Measurements from ENCODE around the gene NSG2.

Gene NSG2

DNA sequence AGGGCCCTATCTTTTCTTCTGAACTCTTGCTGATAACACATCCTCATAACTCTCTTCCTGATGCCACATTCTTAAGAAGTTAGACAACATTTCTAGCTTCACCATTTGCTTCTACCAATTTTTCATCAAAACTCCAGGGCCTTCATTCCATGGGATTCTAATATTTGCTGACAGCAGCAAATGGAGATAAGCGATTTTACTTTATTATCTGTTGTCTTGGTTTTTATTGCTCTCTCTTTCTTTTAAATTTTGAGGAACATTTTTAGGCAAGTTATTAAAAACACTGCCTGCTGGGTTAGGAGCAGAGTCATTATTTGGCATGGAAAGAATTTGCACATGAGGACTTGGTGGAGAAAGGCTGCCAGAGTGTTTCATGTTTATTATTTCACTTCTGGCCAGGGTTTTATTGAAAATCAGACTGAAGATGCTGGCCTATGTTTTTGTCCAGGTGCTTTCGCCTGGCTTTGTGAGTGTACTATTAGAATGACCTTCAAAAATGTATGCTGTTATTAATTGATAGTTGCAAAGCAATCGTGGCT lies 27.7 kb downstream of the NSG2 start:
- in situ Hi-C loops (cut with HindIII; ENCODE audit: low pct_ligation_motif_present, low sequenced_read_pairs): no loop called here

DNA sequence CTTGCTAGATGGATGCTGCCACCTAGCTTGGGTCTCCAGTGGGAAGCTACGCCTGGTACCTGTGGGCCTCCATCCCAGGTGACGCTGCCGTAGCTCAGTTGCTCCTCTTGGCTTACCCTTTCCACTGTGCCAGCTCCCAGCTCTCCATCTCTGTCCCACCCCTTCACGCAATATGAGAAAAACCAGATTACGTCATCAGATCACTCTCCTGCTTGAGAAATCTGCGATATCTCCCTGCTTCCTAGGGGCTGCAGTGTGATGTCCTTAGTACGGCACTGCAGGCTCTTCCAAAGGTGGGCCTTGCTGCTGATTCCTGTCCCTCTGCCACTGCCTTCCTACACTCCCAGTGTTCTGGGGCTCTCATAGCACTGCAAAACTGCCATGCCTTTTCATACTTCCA lies 28.9 kb downstream of the NSG2 start:
- Histone ChIP-seq H3K27ac (no peak overlapping the region), H3K4me3 (ENCODE audit: low read depth, low read length) (no peak overlapping the region), H3K36me3 (replicated peaks) (no peaks in the 10 kb centered on the region), H3K27me3 (replicated peaks) (no peaks in the 10 kb centered on the region)
- TF ChIP-seq, protein P1, sequence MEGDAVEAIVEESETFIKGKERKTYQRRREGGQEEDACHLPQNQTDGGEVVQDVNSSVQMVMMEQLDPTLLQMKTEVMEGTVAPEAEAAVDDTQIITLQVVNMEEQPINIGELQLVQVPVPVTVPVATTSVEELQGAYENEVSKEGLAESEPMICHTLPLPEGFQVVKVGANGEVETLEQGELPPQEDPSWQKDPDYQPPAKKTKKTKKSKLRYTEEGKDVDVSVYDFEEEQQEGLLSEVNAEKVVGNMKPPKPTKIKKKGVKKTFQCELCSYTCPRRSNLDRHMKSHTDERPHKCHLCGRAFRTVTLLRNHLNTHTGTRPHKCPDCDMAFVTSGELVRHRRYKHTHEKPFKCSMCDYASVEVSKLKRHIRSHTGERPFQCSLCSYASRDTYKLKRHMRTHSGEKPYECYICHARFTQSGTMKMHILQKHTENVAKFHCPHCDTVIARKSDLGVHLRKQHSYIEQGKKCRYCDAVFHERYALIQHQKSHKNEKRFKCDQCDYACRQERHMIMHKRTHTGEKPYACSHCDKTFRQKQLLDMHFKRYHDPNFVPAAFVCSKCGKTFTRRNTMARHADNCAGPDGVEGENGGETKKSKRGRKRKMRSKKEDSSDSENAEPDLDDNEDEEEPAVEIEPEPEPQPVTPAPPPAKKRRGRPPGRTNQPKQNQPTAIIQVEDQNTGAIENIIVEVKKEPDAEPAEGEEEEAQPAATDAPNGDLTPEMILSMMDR (IDR thresholded peaks at IDR 0.05; ENCODE audit: low read depth, low read length, missing control alignments): no peak
- in situ Hi-C loops (cut with HindIII; ENCODE audit: low pct_ligation_motif_present, low sequenced_read_pairs): no loop called here
- no peak for DNase-seq

More for the DNA sequence above, 27.7 kb downstream of the NSG2 start:
- no peak for DNase-seq
- TF ChIP-seq, protein P1 (IDR thresholded peaks at IDR 0.05; ENCODE audit: low read depth, low read length, missing control alignments): no peak
- no peak overlapping the region for H3K4me3 ChIP-seq (ENCODE audit: low read depth, low read length)
- H3K36me3 ChIP-seq (replicated peaks): no peaks in the 10 kb centered on the region
- H3K27me3 ChIP-seq (replicated peaks): no peaks in the 10 kb centered on the region
- H3K27ac ChIP-seq: no peak overlapping the region

DNA sequence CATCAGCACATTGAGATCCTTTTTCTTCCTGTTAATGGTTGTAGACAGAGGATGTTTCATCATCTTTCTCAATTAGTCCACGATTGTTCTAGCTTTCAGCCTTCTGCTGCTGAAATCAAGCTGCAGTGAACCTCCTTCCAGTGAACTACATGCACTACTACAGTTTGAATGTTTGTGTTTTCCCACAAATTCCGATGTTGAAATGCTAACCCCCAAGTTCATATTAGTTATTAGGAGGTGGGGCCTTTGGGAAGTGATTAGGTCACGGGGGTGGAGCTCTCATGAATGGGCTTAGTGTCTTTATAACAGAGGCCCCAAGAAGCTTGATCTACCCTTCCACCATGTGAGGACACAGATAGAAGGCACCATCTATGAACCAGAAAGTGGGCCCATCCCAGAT lies 32.9 kb downstream of the NSG2 start:
- in situ Hi-C loops (cut with HindIII; ENCODE audit: low pct_ligation_motif_present, low sequenced_read_pairs): no loop called here
- DNase-seq: no peak
- TF ChIP-seq, protein P1 (IDR thresholded peaks at IDR 0.05; ENCODE audit: low read depth, low read length, missing control alignments): no peak
- no peak overlapping the region for H3K27ac ChIP-seq
- no peak overlapping the region for H3K4me3 ChIP-seq (ENCODE audit: low read depth, low read length)
- no peaks in the 10 kb centered on the region for H3K36me3 ChIP-seq (replicated peaks)
- H3K27me3 ChIP-seq (replicated peaks): no peaks in the 10 kb centered on the region

DNA sequence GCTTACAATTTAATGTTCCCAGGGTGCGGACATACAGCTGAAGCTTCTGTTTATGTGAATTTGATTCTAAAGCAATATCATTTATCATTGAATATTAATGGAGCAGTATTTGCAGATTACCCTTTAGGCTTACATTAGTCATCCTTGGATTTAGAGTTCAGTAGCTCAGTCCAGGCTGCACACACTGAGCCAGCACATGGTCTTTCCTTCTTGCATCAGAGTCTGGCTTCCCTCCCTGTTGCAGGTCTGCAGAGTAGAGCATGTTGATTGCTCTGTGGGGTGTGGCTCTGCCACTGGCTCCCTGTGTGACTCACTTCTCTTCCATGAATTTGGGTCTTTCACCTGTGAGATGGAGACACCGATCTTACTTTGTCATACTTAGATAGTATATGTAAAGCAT lies 36.8 kb downstream of the NSG2 start:
- no peaks in the 10 kb centered on the region for H3K27me3 ChIP-seq (replicated peaks)
- no peaks in the 10 kb centered on the region for H3K36me3 ChIP-seq (replicated peaks)
- no peak overlapping the region for H3K27ac ChIP-seq
- TF ChIP-seq, protein P1 (IDR thresholded peaks at IDR 0.05; ENCODE audit: low read depth, low read length, missing control alignments): no peak
- no peak overlapping the region for H3K4me3 ChIP-seq (ENCODE audit: low read depth, low read length)
- no peak for DNase-seq
- in situ Hi-C loops (cut with HindIII; ENCODE audit: low pct_ligation_motif_present, low sequenced_read_pairs): no loop called here

DNA sequence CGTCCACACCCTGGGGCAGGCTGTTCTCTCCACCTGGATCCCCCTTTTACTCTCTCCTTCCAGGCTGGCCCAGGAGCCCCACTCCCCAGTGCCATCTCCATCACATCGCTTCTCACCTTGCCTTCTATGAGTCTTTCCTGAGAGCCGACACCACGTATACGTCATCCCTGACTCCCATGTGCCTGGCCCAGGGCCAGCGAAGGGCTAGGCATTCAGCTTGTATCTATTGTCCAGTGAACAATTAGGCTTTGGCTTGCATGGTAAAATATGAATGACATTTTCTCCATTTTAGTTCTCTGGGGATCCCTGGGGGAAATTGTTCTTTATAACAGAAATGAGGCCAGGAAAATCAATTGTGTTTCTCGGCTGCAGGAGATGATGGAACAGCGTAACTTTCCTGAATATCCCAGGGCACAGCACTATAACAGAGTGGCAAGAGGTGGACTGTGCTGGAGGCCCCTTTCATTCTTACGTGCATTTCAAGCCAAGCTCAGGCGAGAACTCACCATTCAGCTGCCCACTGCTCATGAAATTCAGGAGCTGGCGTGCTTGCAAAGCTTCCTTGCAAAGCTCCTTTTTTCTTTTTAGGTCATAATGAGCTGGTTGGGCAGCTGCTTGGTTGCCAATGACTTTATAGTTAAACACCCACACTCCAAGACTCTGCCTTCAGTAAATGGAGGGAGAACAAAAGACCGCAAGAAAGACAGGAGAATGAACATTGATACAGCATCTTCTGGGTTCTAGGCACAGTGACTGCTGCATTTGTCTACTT lies 37.7 kb downstream of the NSG2 start:
- TF ChIP-seq, protein P1 (IDR thresholded peaks at IDR 0.05; ENCODE audit: low read depth, low read length, missing control alignments): no peak
- no peak for DNase-seq
- in situ Hi-C loops (cut with HindIII; ENCODE audit: low pct_ligation_motif_present, low sequenced_read_pairs): no loop called here

More for the DNA sequence above, 37.7 kb downstream of the NSG2 start:
- Histone ChIP-seq H3K27ac (no peak overlapping the region), H3K4me3 (ENCODE audit: low read depth, low read length) (no peak overlapping the region), H3K36me3 (replicated peaks) (no peaks in the 10 kb centered on the region), H3K27me3 (replicated peaks) (no peaks in the 10 kb centered on the region)

Measured in brain microvascular endothelial cell (primary cell).